K562 (cell line): Measurements from ENCODE around the gene SNAPC5. TPM values are rescaled to one million over a fixed set of nuclear protein-coding genes. Genes with fewer than 3 reads are reported as not detected.

ENCODE experiments used
- AFF4 ChIP-seq: sonication (generic); formaldehyde crosslinking; IDR thresholded peaks from 2 replicates; pipeline ENCODE4 v1.8.0; 2023; ENCODE audit warnings: mild to moderate bottlenecking, missing genetic modification reagents
- CSDE1 ChIP-seq, 2 experiments: fragments of 450-650 bp; IDR thresholded peaks; 2 replicates each; pipeline ENCODE4 v1.6.1; 2016; ENCODE audit warnings: mild to moderate bottlenecking in 1 of 2
- GTF2E2 ChIP-seq: fragments of 200-800 bp; sonication (Bioruptor generic); IDR thresholded peaks from 2 replicates; pipeline ENCODE4 v1.6.1; 2016; ENCODE audit warnings: missing genetic modification characterization, missing compliant biosample characterization
- HDAC3 ChIP-seq: fragments of 450-650 bp; IDR thresholded peaks from 2 replicates; pipeline ENCODE4 v1.6.1; 2018; ENCODE audit warnings: borderline replicate concordance, mild to moderate bottlenecking, moderate library complexity; ENCODE audit not compliant: partially characterized antibody
- KAT8 ChIP-seq: fragments of 450-650 bp; IDR thresholded peaks from 2 replicates; pipeline ENCODE4 v1.6.1; 2016; ENCODE audit warnings: low read depth, mild to moderate bottlenecking
- MITF ChIP-seq: IDR thresholded peaks from 2 replicates; pipeline ENCODE4 v1.6.1; 2014; ENCODE audit warnings: antibody characterized with exemption
- MYC ChIP-seq, 2 experiments: fragments of 250-450 bp in 1 of 2; sonication (Bioruptor Pico) in 1 of 2; IDR thresholded peaks; 2 replicates each; pipeline versions ENCODE4 v1.5.1 to v1.6.1; 2012 to 2021; ENCODE audit warnings: low read depth in 2 of 2, borderline replicate concordance in 1 of 2, improper control_type of control experiment in 1 of 2, low read length in 1 of 2, mild to moderate bottlenecking in 1 of 2, moderate library complexity in 1 of 2
- POLR3G ChIP-seq: IDR thresholded peaks from 2 replicates; pipeline ENCODE4 v1.6.1; 2011; ENCODE audit not compliant: insufficient read length, insufficient replicate concordance; ENCODE audit errors: extremely low read depth
- PPARD ChIP-seq: fragments of 250-450 bp; sonication (Bioruptor Pico); IDR thresholded peaks from 2 replicates; pipeline ENCODE4 v1.8.0; 2022; ENCODE audit warnings: inconsistent platforms, mild to moderate bottlenecking, moderate library complexity
- SIX5 ChIP-seq, 2 experiments: IDR thresholded peaks; 2 replicates each; pipeline ENCODE4 v1.6.1; 2011; ENCODE audit warnings: low read length in 2 of 2, borderline replicate concordance in 1 of 2, low read depth in 1 of 2, mild to moderate bottlenecking in 1 of 2, moderate library complexity in 1 of 2; ENCODE audit not compliant: insufficient read depth in 1 of 2
- SMARCE1 ChIP-seq: fragments of 450-650 bp; IDR thresholded peaks from 2 replicates; pipeline ENCODE4 v1.7.1; 2016; ENCODE audit warnings: mild to moderate bottlenecking
- WHSC1 ChIP-seq: IDR thresholded peaks from one replicate; pipeline ENCODE4 v1.6.1; 2012; ENCODE audit warnings: low read length, control low read depth, inconsistent platforms
- ZFP30 ChIP-seq: fragments of 250-450 bp; sonication (Bioruptor Pico); IDR thresholded peaks from 2 replicates; pipeline ENCODE4 v1.8.0; 2022; ENCODE audit warnings: moderate library complexity, mild to moderate bottlenecking, inconsistent platforms, borderline replicate concordance
- ZNF354B ChIP-seq: fragments of 250-450 bp; sonication (Bioruptor Pico); IDR thresholded peaks from 2 replicates; pipeline ENCODE4 v1.4.0; 2020
- ZNF408 ChIP-seq: fragments of 250-450 bp; sonication (Bioruptor Pico); IDR thresholded peaks from 2 replicates; pipeline ENCODE4 v1.4.0; 2020; ENCODE audit warnings: low read depth, mild to moderate bottlenecking, moderate library complexity
- ZNF695 ChIP-seq: fragments of 450-650 bp; formaldehyde crosslinking; IDR thresholded peaks from 2 replicates; pipeline ENCODE4 v1.4.0; 2020; ENCODE audit warnings: mild to moderate bottlenecking, moderate library complexity
- polyA plus RNA-seq, 8 experiments: library from polyadenylated mRNA; depleted of rRNA in 4 of 8; stranded (reverse) in 5 of 8; unstranded in 3 of 8; fragments of >200 nt; fragmentation: Nextera tagmentation in 2 of 8; fragmentation: Illumina TruSeq in 1 of 8; extraction: Ambion mirVana in 2 of 8; extraction: Trizol in 1 of 8; gene quantifications; 2 replicates each; pipeline versions ENCODE4 v1.2.1 to v1.2.3, GENCODE V29; 2011 to 2014; ENCODE audit warnings: inconsistent platforms in 1 of 8, missing spikeins in 1 of 8
- total RNA-seq, 7 experiments: library from RNA; depleted of rRNA in 6 of 7; stranded (reverse); fragments of >200 nt in 6 of 7; fragmentation: Illumina TruSeq in 2 of 7; extraction: Trizol in 2 of 7; gene quantifications; 2 replicates each; pipeline versions ENCODE4 v1.2.1 to v1.2.3, GENCODE V29; 2011 to 2021; ENCODE audit warnings: low replicate concordance in 1 of 7
- TF ChIP-seq, protein P1 (sequence below), 2 experiments: fragments of 450-650 bp in 1 of 2; sonication (generic) in 1 of 2; formaldehyde crosslinking in 1 of 2; IDR thresholded peaks in 1 of 2; conservative IDR thresholded peaks in 1 of 2; 2 replicates each; pipeline versions ENCODE4 v1.6.1 to v1.8.1; 2016 to 2023; ENCODE audit warnings: mild to moderate bottlenecking in 2 of 2, moderate library complexity in 2 of 2, inconsistent platforms in 1 of 2, missing genetic modification reagents in 1 of 2

SNAPC5 gene
- total and polyA plus RNA-seq, 9 of the 15 experiments (the other 6 are each of a cell fraction or from before 2014, with no cell fraction given), result 52.8 to 155 (median 96.5) TPM

- TF ChIP-seq AFF4 (CRISPR knock-in tag) (peak; percentile 97), WHSC1 (no peak), KAT8 (no peak), PPARD (CRISPR knock-in tag) (no peak), ZNF354B (no peak), GTF2E2 (tag) (no peak; the same call in 1 of the 2 replicates), ZNF695 (CRISPR knock-in tag) (no peak), SMARCE1 (no peak), CSDE1 (IDR thresholded peaks at IDR 0.05) (peak in 1 of 2 experiments; percentile 16; a peak in 1 of 4 replicates), HDAC3 (peak; percentile 48), MYC (IDR thresholded peaks at IDR 0.05; ENCODE audit: low read depth, low read length) (peak; percentile 91), MYC (CRISPR knock-in tag; IDR thresholded peaks at IDR 0.05; ENCODE audit: borderline replicate concordance, low read depth) (peak; percentile 82), MITF (no peak), POLR3G (no peak), ZFP30 (no peak), ZNF408 (CRISPR knock-in tag) (no peak), SIX5 (IDR thresholded peaks at IDR 0.05; ENCODE audit: borderline replicate concordance in 1 of 2, insufficient read depth in 1 of 2, low read depth in 1 of 2, low read length in 2 of 2) (peak in 1 of 2 experiments; percentile 27; a peak in 1 of 4 replicates)
- TF ChIP-seq, protein P1, sequence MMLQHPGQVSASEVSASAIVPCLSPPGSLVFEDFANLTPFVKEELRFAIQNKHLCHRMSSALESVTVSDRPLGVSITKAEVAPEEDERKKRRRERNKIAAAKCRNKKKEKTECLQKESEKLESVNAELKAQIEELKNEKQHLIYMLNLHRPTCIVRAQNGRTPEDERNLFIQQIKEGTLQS (IDR thresholded peaks at IDR 0.05), result peak; percentile 91
- TF ChIP-seq, protein P1 (CRISPR knock-in tag; conservative IDR thresholded peaks at IDR 0.05), result peak; percentile 66; the same call in 1 of the 2 replicates
Measured at GRCh38 chr15:66497502-66498455, at the start of gene SNAPC5 (continued).
